ENCODE data around the gene ANTXR1.
"Not testable (repeated sequence)": the region's sequence is repeated elsewhere in the genome, so short reads cannot be mapped to it uniquely, and the experiment has no call there.

Gene ANTXR1

GRCh38 chr2:69213782-69214181 lies 200.8 kb downstream of the ANTXR1 start:
- no peak for DNase-seq

DNA sequence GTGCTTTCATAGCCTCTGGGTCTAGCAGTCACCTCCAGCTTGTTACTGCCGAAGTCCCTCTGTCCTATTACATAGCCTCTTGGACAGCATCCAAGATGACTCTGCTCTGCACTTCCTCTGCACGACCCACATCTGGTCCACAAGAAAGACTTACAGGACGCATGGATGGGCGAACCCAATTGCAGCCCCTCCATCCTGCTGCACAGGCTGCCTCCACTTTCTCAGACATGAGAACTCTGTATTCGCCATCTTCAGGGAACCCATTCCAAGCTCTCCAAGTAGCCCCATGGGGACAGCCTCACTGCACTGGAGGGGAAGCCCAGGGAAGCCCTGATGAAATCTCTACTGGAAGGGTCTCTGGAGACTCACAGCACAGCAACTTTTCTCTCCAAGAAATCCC lies 201.9 kb downstream of the ANTXR1 start:
- no peak for DNase-seq

DNA sequence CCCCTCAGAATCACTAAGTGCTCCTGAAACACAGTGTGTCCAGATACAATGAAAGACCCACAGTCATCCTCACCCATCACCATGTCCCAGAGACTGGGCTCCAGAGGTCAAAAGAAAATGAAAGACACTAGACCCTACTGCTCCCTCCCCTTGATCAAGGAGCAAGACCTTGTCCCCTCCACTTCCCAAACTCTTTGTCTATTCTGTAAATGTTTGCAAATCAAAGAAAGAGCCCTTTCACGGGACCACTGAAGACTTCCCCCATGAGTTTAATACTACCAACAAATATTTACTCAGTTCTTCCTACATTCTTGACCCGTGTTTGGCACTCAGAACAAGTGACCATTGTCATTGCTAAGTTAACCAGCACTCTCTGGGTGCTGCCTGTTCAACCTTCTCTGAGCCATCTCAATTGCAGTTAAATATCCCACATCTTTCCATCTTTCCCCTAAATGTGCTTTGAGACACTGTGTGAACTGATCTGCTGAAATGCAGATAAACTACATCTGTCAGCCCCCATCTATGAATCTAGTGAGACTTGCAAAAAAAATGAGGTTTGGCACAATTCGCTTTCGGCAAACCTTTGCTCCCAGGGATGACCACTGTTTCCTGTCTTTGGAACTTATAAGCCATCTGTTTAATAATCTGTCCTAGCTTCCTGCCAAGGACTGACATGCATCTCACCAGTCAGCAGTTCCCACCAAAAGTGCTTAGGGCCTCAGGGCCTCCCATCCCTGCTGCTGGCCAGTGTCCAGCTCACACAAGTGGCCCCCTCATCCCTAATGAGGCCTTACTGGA lies 203.8 kb downstream of the ANTXR1 start:
- DNase-seq: no peak

DNA sequence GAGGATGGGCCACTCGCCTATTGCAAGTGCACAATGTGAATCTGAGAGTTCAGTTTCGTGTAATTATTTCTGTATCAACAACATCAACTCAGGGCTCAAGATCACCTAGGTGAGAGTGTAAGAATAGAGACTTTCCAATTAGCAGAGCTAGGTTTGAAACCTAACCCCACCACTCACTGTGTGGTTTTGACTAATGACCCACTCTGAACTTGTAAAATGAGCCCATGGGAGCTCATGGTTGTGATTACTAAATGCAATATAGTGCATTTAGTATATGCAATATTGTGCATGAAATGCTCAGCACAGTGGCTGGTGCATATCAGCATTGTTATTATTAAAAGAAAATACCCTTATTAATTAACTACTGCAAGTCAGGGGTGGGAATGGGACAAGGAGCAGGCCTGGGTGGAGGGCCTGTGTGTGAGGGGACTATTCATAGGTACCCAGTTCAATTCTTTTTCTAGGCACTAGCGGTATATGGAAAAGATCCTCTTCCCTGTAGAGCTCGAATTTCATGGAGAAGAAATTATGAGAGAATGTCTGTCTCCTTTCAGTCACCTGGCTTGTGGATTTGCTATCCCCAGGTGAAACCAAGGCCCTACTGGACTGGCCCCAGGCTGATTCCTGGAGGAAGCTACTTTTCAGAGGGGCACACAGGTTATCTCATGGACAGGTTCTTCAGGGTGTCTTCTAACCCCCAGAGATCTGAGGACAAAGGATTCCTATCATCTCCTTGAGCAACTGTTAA lies 204.5 kb downstream of the ANTXR1 start:
- DNase-seq: peak; percentile 75 to 95 (median 89)

- DNase-seq: no peak
Observed at GRCh38 chr2:69221512-69221911, 208.5 kb downstream of the ANTXR1 start.

- DNase-seq: no peak
Observed at GRCh38 chr2:69221960-69222751, 209.2 kb downstream of the ANTXR1 start.

DNA sequence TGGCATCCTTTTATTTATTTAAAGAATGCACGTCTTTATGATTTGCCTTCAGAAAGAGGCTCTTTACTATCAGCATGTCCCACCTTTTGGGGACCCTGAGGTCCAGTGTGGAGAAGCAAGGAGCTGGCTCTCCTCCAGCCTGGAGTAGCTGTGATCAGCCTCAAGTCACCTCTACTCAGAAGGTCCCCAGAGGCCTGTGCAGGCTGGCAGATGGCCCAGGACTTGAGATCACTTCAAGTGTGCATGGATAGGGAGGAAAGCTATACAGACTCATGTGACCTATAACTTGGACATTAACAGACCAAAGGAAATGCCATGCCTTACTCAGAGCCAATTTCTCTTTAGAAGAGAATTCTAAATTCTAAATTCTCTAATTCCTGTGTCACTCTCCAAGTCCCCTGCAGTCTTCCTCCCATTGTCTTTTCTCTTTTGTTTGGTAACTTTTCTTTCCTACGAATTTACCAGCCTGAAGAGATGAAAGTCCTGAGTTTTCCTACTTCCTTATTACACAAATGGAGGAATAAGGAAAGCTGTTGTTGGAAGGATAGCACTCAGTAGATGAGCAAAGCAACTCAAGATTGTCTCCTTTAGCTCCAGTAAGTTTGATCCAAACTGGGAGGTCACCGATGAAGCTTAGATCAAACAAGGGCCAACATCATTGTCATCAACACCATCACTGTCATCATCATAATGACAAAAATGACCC lies 210.1 kb downstream of the ANTXR1 start:
- peak in 1 of 3 experiments; percentile 77 for DNase-seq

GRCh38 chr2:69223759-69224511 lies 211.0 kb downstream of the ANTXR1 start:
- peak; percentile 56 to 86 (median 80) for DNase-seq

GRCh38 chr2:69224512-69224837 lies 211.5 kb downstream of the ANTXR1 start:
- DNase-seq: no peak

DNA sequence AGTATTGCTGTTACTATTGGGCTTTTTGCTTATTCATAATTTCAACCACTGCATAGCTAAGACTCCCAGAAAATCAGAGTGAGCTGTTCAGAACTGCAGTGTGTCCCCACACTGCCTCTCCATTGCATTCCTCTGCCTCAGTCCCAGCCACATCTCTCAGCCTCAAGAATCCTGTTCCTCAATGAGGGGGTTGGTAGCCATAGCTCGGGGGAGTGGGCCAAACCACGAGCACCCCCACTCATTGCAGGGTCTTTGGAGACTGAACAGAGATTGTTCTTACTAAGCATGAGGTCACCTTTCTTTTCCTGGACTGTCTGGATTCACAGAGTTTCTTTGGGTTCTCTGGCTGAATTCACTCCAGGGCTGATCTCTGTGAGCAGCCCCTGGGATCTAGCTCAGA lies 213.0 kb downstream of the ANTXR1 start:
- no peak for DNase-seq

GRCh38 chr2:69226903-69227302 lies 213.9 kb downstream of the ANTXR1 start:
- DNase-seq: no peak

- no peak for DNase-seq
Observed at GRCh38 chr2:69227716-69228115, 214.7 kb downstream of the ANTXR1 start.

DNA sequence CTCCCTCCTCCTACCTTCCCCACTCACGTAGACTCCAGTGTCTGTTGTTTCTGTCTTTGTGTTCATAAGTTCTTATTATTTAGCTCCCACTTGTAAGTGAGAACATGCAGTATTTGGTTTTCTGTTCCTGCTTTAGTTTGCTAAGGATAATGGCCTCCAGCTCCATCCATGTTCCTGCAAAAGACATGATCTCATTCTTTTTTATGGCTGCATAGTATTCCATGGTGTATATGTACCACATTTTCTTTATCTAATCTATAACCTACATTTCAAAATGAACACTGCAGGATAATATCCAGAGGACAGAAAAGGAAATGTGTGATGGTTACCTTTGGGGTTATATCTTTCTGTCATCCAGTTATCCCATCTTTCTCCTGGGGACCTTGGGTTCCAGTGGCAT lies 218.0 kb downstream of the ANTXR1 start:
- not testable (repeated sequence) for DNase-seq

DNA sequence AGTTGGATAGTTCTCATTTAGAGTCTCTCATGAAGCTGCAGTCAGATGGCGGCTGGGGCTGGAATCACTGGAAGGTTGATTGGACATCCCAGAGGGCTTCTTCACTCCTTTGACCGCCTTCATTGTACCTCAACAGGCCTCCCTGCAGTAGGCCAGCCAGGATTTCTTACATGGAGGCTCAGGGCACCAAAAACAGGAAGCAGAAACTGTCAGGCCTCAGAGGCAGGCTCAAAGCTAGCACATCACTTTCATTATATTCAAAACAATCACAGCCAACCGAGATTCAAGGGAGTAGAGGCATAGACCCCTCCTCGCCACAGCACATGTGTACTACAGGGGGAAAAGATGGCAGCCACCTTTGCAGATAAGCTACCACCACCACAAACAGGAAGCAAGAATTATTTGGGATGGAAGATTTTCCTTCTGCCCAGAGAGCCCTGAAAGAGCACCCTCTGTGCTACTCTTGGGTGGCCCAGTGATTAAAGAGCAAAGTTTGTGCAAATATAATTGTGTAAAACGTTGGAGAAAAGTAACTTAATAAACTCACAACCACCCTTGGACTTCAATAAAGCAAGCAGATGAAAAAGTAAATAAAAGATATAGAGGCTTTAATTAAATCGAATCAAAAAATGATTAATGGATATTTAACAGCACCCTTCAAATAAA lies 218.8 kb downstream of the ANTXR1 start:
- no peak for DNase-seq

- not testable (repeated sequence) for DNase-seq
Observed at GRCh38 chr2:69235835-69236234, 222.9 kb downstream of the ANTXR1 start.

- DNase-seq: no peak
Observed at GRCh38 chr2:69237070-69237670, 224.2 kb downstream of the ANTXR1 start.

GRCh38 chr2:69238449-69239031 lies 225.6 kb downstream of the ANTXR1 start:
- DNase-seq: no peak

DNA sequence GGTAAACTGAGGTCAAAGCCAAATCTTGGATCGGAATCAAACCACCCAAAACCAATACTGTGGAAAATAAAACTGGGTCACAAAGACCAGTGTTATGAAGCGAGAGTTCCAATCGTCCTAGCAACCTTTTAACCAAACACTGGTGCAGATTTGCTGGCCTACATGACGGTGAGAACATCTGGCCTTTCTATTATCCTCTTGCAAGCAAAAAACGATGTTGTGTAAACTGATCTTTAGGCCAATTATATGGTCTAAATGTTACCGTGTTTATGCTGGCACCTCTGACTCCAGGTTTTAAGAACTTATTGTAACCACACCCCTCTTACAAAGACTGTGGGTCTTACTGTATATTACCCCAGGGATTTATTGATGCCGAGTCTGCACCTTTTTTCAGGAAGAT lies 228.1 kb downstream of the ANTXR1 start:
- DNase-seq: peak in 2 of 3 experiments; percentile 47 to 75

DNA sequence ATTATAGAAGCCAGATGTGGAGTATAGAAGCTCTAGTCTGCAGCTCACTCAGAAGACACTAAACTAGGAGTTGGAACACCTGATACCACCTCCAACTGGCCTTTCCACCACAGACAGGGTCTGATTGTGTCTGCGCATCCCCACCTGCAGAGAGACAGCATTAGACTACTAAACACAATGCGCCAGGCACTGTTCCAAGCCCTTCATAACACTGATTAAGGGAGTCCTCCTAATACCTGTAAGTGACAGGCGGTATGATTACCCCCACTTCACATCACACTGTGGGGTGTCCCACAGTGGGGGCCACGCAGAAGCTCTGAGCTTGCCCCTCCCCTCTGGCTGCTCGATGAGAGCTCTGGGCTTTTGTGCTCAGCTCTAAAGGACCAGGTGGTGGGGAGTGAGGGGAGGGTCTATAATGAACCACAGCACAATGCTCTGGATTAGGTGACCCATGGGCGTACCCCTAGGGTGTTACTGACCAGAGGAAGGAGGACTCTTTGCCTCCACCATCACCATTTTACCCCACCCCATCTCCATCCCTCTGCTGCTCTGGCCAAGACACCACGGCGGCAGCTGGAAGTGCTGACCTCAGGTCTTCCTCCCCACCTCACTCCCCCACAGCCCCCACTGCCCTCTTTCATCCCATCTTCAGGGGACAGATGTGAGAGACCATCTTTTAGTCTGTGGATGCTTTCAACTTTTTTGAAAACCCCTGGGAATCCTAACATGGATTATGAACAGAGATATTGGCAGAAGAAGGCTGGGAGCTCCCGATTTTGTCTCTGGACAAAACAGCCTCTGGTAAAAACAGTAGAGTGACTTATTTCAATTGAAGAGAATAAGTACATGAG lies 228.9 kb downstream of the ANTXR1 start:
- peak in 2 of 3 experiments; percentile 77 to 93 for DNase-seq

DNA sequence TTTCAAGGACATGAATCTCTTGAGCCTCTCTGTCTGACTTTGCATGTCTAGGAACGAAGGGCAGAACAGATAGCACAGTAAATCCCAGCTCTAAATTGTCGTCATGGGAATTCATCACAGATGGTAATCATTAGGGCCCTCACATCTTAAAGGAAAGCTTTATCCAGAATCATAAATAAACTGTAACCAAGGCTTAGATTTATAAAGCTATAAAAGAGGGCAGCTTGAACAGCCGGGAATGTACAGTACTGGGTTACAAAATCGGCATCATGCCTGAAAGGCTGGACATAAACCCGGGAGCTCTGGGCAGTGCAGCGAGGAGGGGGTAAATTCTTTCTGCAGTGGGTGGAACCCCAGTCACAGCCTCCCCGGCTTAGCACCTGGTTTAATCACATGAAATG lies 229.7 kb downstream of the ANTXR1 start:
- no peak for DNase-seq

Data from NCI-H1417 (cell line).